ENCODE results near the gene ARHGAP26.

Gene ARHGAP26

DNA sequence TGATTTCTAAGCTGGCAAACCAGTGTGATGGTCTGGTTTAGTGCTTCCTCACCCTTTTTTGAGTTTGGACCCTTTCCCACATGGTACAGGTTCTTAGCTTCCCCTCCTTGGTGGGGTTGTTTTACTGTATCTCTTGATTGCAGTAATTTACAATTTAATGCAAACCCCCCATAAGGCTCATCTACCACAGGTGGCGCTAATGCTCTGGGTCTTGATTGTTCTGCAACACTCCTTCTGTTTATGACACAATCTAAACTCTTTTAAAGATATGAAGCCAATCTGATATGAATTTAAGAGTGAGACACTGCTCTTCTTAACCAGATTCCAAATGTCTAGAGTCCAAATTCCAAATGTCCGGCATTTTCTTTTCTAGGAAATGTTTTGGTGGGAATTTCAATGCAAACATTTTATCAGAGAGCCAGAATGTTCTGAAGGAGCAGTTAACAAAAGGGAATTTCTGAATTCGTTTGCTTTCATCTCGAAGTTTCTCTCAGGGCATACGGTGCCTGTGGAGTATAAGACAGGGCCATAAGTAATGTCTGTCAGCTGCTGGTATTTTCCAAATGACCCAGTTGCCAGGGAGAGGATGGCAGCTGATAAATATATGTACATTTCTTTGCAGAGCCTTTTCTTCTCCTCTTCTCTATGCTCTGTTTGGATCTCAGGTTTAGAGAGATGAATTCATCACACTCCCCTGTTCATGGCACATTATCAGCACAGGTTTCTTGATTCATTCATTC, 246.8 kb downstream of the ARHGAP26 start:
- H3K27me3 ChIP-seq (ENCODE audit: insufficient read depth, insufficient read length), result no peaks in the 10 kb centered on the region
- no peak overlapping the region for H3K9ac ChIP-seq (ENCODE audit: insufficient read length, low read depth)
- H3K36me3 ChIP-seq (ENCODE audit: insufficient read depth, insufficient read length, low read length), result no peaks in the 10 kb centered on the region
- H3K4me3 ChIP-seq (ENCODE audit: insufficient read length, low read depth), result no peak overlapping the region
- TF ChIP-seq YY1 (IDR thresholded peaks at IDR 0.05; ENCODE audit: insufficient read depth, insufficient read length), result no peak
- no peak for TF ChIP-seq SUZ12 (IDR thresholded peaks at IDR 0.05; ENCODE audit: extremely low read depth, insufficient read depth, insufficient read length)
- TF ChIP-seq ZNF274 (IDR thresholded peaks at IDR 0.05; ENCODE audit: low read depth, low read length), result no peak
- no peaks in the 10 kb centered on the region for H3K9me3 ChIP-seq (ENCODE audit: insufficient read depth, low read length)
- H3K4me1 ChIP-seq (ENCODE audit: insufficient read depth, insufficient read length), result peaks cover 4% of the 10 kb centered on the region
- DNase-seq (ENCODE audit: low read depth, low spot score), result no peak

- DNase-seq (ENCODE audit: low read depth, low spot score), result no peak
- H3K4me3 ChIP-seq (ENCODE audit: insufficient read length, low read depth), result no peak overlapping the region
- H3K4me1 ChIP-seq (ENCODE audit: insufficient read depth, insufficient read length), result peaks cover 4% of the 10 kb centered on the region
- H3K9ac ChIP-seq (ENCODE audit: insufficient read length, low read depth), result no peak overlapping the region
- H3K9me3 ChIP-seq (ENCODE audit: insufficient read depth, low read length), result no peaks in the 10 kb centered on the region
- no peaks in the 10 kb centered on the region for H3K27me3 ChIP-seq (ENCODE audit: insufficient read depth, insufficient read length)
- TF ChIP-seq YY1 (IDR thresholded peaks at IDR 0.05; ENCODE audit: insufficient read depth, insufficient read length), result no peak
- TF ChIP-seq ZNF274 (IDR thresholded peaks at IDR 0.05; ENCODE audit: low read depth, low read length), result no peak
- TF ChIP-seq SUZ12 (IDR thresholded peaks at IDR 0.05; ENCODE audit: extremely low read depth, insufficient read depth, insufficient read length), result no peak
- H3K36me3 ChIP-seq (ENCODE audit: insufficient read depth, insufficient read length, low read length), result no peaks in the 10 kb centered on the region
Measured at GRCh38 chr5:143017541-143017940, 247.4 kb downstream of the ARHGAP26 start.

DNA sequence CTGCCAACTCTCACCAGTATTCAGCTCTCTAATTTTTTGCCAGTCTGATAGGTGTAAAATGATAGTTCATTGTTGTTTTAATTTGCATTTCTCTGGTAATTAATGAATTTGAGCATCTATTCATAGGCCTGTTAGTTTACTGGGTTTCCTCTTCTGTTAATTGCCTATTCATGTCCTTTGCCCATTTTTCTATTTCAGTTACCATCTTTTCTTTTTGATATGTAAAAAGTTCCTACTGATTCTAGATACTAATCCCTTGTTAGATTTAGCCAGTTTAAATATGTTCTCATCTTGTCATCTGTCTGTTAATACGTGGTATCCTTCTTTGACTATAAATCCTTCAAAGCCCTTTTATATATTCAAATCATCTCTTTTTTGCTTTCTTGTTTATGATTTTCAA, 247.8 kb downstream of the ARHGAP26 start:
- no peak overlapping the region for H3K9ac ChIP-seq (ENCODE audit: insufficient read length, low read depth)
- H3K27me3 ChIP-seq (ENCODE audit: insufficient read depth, insufficient read length), result no peaks in the 10 kb centered on the region
- peaks cover 4% of the 10 kb centered on the region for H3K4me1 ChIP-seq (ENCODE audit: insufficient read depth, insufficient read length)
- H3K36me3 ChIP-seq (ENCODE audit: insufficient read depth, insufficient read length, low read length), result no peaks in the 10 kb centered on the region
- no peak for TF ChIP-seq SUZ12 (IDR thresholded peaks at IDR 0.05; ENCODE audit: extremely low read depth, insufficient read depth, insufficient read length)
- no peak for TF ChIP-seq YY1 (IDR thresholded peaks at IDR 0.05; ENCODE audit: insufficient read depth, insufficient read length)
- TF ChIP-seq ZNF274 (IDR thresholded peaks at IDR 0.05; ENCODE audit: low read depth, low read length), result no peak
- DNase-seq (ENCODE audit: low read depth, low spot score), result no peak
- no peaks in the 10 kb centered on the region for H3K9me3 ChIP-seq (ENCODE audit: insufficient read depth, low read length)
- no peak overlapping the region for H3K4me3 ChIP-seq (ENCODE audit: insufficient read length, low read depth)

- H3K27me3 ChIP-seq (ENCODE audit: insufficient read depth, insufficient read length), result no peaks in the 10 kb centered on the region
- no peaks in the 10 kb centered on the region for H3K36me3 ChIP-seq (ENCODE audit: insufficient read depth, insufficient read length, low read length)
- DNase-seq (ENCODE audit: low read depth, low spot score), result no peak
- peaks cover 4% of the 10 kb centered on the region for H3K4me1 ChIP-seq (ENCODE audit: insufficient read depth, insufficient read length)
- H3K4me3 ChIP-seq (ENCODE audit: insufficient read length, low read depth), result no peak overlapping the region
- TF ChIP-seq YY1 (IDR thresholded peaks at IDR 0.05; ENCODE audit: insufficient read depth, insufficient read length) (no peak), SUZ12 (IDR thresholded peaks at IDR 0.05; ENCODE audit: extremely low read depth, insufficient read depth, insufficient read length) (no peak), ZNF274 (IDR thresholded peaks at IDR 0.05; ENCODE audit: low read depth, low read length) (no peak)
- no peaks in the 10 kb centered on the region for H3K9me3 ChIP-seq (ENCODE audit: insufficient read depth, low read length)
- H3K9ac ChIP-seq (ENCODE audit: insufficient read length, low read depth), result no peak overlapping the region
Measured at GRCh38 chr5:143019157-143019556, 249.0 kb downstream of the ARHGAP26 start.

DNA sequence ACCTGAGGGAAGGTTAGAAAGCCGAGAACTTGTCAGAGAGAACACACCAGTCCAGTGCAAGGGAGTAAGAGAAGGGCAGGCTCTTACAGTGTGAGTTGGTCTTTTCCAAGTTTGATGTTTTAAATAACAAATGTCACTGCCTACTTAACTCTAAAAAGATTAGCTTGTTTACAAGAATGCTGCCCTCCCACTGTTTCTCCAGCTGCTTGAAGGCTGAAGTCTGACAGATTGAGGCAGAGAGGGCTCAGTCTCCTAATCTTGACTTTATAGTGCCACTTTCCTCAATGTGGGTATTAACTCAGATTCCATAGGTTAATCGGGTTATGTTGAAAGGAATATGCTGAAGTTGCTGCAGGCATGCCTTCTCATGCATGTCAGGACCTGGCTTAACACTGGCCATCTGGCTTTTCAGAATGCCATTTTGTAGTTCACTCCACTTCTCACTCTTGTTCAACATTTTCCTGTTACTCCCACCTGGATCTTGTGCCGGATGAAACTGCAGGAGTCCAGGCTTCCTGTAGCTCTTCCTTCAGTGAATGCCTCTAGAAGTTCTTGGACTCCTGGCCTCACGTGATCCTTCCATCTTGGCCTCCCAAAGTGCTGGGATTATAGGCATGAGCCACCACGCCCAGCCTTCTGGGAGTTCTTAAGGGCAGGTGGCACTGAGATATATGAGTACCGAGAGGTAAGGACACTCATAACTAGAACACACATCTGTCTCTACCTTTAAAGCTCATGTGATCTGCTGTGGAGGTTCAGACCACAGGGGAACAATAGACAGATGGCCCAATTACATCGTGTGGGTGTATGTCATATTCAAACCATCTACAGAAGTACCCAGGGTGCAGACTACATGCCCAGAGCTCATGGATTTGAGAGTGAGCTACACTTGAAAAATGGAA, 249.7 kb downstream of the ARHGAP26 start:
- Histone ChIP-seq H3K36me3 (ENCODE audit: insufficient read depth, insufficient read length, low read length) (no peaks in the 10 kb centered on the region), H3K27me3 (ENCODE audit: insufficient read depth, insufficient read length) (no peaks in the 10 kb centered on the region), H3K9me3 (ENCODE audit: insufficient read depth, low read length) (no peaks in the 10 kb centered on the region), H3K9ac (ENCODE audit: insufficient read length, low read depth) (no peak overlapping the region), H3K4me3 (ENCODE audit: insufficient read length, low read depth) (no peak overlapping the region), H3K4me1 (ENCODE audit: insufficient read depth, insufficient read length) (peaks cover 4% of the 10 kb centered on the region)
- no peak for DNase-seq (ENCODE audit: low read depth, low spot score)
- no peak for TF ChIP-seq YY1 (IDR thresholded peaks at IDR 0.05; ENCODE audit: insufficient read depth, insufficient read length)
- TF ChIP-seq SUZ12 (IDR thresholded peaks at IDR 0.05; ENCODE audit: extremely low read depth, insufficient read depth, insufficient read length), result no peak
- no peak for TF ChIP-seq ZNF274 (IDR thresholded peaks at IDR 0.05; ENCODE audit: low read depth, low read length)

GRCh38 chr5:143021595-143021994, 251.4 kb downstream of the ARHGAP26 start:
- Histone ChIP-seq H3K4me1 (ENCODE audit: insufficient read depth, insufficient read length) (peaks cover 4% of the 10 kb centered on the region), H3K9ac (ENCODE audit: insufficient read length, low read depth) (no peak overlapping the region), H3K36me3 (ENCODE audit: insufficient read depth, insufficient read length, low read length) (no peaks in the 10 kb centered on the region), H3K4me3 (ENCODE audit: insufficient read length, low read depth) (no peak overlapping the region), H3K9me3 (ENCODE audit: insufficient read depth, low read length) (no peaks in the 10 kb centered on the region), H3K27me3 (ENCODE audit: insufficient read depth, insufficient read length) (no peaks in the 10 kb centered on the region)
- TF ChIP-seq YY1 (IDR thresholded peaks at IDR 0.05; ENCODE audit: insufficient read depth, insufficient read length) (no peak), ZNF274 (IDR thresholded peaks at IDR 0.05; ENCODE audit: low read depth, low read length) (no peak), SUZ12 (IDR thresholded peaks at IDR 0.05; ENCODE audit: extremely low read depth, insufficient read depth, insufficient read length) (no peak)
- no peak for DNase-seq (ENCODE audit: low read depth, low spot score)

Data from NT2/D1 (cell line).